GM18499 (cell line): ENCODE data around the gene EEF2K.
A peak's percentile ranks its signal among the peaks of the same experiment; 100 is the strongest.
"Not testable (repeated sequence)": the region's sequence is repeated elsewhere in the genome, so short reads cannot be mapped to it uniquely, and the experiment has no call there.

Source experiments
- ATAC-seq: cut with Tn5 transposase; IDR thresholded peaks from one replicate; pipeline ENCODE4 v1.9.1; 2021; ENCODE audit warnings: moderate number of reproducible peaks; ENCODE audit not compliant: insufficient read depth, unreplicated experiment

Gene EEF2K

DNA sequence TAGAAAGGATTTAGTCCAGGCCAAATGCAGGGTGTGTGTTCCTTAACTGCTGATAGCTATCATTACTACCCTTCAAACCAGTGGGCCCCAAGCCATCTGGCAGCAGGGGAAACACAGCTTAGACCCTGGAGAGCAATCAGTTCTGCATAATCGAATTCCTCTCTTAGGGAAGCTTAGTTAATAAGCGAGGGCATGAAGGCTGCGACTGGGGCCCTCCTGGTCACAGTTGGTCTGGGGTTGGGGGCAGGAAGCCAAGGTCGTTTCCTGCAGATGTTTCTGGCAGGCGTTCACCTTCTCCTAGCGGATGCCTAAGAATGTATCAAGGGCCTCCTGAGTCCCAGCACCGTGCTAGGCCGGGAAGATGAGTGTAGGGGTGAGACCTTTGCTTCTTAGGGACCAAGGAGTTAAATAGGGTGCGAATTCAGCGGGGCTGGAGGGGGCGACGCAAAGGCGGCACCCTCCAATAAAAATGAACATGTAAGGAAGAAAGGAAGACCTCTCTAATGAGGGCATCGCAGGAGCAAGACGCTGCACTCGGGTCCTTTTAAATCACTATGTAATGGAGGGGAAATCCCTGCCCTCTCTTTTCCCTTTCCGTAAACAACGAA, 16.5 kb upstream of the EEF2K start:
- no peak for ATAC-seq

DNA sequence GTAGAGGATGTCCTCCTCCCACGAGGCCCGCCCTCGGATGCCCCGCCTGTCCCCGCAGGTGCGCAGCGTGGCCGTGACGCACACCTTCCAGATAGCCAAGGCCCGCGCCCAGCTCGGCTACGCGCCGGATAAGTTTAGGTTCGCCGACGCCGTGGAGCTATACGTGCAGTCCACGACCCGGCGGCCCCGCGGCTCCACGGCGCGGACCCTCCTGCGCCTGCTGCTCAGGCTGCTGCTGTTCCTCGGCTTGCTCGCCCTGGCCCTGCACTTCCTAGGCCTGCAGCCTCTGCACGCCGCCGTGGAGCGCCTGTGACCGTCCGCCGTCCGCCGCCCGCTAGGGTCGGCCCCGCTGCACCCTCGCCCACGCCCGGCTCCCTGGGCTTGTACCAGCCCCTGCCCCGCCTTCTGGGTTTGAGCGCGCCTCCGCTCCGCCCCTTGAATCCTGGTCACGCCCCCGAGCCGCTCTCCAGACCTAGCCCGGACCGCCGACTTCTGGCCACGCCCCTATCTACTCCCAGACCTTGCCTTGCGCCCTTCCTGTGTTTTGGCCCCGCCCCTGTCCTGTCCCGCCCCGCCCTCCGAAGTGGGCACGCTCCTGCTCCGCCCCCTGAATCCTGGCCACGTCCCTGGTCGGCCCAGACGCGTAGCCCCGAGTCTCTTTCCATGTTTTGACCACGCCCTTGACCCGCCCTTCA, 15.8 kb upstream of the EEF2K start:
- peak; percentile 39 for ATAC-seq

DNA sequence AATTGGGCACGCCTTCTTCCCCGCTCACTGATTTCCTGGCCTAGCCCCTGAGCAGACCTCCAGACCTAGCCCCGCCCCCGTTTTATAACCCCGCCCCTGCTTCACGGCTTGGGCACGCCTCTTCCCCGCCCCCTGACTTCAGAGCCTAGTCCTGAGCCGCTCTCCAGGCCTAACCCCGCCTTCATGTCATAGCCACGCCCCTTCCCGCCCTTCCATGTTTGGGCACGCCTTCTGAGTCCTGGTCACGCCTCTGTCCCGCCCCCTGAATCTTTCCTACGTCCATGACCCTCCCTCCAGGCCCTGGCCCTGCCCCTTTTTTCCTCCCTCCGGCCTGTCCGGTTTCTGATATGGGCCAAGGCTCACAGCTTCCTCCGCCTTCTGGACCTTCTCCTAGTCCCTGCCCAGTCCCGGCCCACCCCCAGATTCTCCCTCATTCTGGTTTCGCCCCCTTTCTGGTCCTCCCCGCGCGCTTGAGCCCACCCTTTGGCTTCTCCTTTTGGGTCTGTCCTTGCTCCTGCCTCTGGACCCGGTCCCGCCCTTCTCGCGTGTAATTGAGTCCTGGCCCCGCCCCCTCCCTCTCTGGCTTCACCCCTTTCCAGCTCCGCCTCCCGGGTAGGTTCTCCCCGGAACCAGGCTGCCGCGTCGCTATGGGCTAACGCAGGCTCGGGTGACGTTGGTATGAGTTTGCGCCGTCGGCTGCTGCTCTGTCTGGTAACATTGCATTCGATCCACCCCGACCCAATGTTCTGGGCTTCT, 15.1 kb upstream of the EEF2K start:
- ATAC-seq: no peak

DNA sequence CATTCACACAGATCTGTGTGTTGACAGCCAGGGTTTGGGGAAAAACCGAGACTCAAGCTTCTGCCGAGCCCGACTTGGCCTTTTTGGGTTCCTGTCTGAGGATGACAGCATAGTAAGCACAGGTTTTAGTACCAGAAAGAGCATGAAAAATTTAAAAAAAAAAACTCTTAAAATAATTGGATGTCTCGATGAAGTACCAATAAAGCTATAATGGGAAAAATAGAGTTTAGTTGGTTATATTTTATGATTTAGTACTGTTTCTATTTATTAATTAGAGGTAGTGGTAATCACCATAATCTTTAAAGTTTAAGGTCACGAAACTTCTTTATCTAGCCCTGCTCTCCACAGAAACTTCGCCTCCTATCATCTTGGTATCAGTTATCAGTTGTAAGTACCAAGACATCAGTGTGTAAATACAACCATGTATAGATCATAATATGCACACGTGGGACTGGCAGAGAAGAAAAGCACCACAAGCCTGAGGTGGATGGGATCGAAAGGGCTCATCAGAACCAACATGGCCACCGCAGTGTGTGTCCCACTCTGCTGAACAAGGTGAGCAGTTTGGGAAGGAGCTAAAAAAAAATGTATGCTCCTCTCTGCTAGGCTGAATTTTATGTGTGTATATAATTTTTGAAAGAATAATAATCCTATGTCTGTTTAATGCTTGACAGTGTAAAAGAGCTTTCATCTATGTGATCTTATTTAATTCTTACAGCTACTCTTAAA, 14.4 kb upstream of the EEF2K start:
- ATAC-seq: no peak

DNA sequence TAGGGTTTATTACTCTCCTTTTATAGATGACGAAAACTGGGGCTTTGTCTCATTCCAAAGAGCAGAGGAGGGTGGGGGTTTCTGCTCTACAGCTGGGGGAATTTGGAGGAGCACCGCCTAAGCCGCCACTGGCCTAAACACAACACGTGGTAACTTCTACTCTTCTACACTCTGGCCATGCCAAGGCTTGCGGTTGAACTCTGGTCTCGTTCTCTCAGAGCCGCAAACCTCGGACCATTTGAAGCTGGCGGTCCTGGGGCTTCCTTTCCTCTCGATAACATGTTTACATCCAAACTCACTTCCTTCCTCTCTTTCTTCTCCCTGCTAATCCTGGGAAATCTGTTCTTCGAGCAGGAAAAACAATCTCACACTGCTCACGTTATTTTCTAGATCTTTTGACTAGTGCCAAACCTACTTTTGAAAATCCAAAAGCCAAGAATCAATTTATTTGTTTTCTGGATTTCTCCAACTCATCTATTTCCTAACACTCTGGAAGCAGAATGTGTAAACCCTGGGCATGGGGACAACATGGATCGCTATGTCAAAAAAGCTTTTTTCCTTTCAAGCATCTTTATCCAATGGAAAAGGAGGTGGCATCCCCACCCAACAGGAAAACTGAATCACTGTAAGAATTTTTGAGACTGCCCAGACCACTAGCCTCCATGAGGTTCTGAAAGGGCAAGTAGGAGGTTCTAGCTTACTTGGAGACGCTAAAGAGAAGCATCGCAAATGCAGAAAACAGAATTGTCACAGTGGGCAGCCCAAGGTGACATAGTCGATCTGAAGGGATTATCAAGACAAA, 13.6 kb upstream of the EEF2K start:
- ATAC-seq: no peak

DNA sequence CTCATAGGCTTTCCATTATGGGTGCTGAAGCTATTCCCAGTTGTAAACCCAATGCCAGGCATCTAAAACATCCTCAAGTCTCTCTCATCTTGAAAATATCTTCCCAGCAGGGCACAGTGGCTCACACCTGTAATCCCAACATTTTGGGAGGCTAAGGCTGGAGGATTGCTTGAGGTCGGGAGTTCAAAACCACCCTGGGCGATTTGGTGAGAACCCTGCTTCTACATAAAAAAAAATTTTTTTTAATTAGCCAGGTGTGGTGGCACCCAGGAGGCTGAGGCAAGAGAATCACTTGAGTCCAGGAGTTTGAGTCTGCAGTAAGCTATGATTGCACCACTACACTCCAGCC, 13.0 kb upstream of the EEF2K start:
- ATAC-seq: no peak

DNA sequence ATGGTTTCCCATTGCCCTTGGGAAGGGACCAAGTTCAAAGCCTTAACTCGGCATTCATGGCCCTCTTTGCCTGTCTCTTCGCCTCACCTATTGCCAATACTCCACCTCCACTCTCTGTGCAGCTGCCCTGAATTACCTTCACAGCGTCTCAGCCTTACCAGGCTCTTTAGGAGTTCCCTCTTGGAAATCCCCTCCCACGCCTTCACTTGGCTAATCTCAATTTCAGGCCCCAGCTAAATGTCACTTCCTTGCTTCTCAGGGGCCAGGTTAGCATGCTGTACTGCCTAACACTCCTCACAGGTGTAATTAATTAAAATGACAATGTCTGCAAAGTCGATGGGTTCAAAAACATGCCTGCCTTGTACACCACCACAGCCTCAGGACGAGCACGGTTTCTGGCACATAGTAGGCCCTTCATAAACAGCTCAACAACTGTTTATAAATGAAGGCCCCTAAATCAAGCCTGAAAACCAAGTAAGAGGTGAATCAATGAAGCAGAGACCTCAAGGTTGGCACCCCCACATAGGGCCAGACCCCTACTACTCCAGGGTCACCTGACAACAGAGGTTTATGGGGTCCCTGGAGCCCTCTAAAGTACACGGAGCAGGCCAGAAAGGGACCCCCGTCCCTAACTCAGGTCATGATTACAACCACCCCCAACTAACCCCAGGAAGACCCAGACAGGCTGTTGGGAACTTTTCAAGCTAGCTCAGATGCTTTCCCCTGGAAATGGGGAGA, 11.2 kb upstream of the EEF2K start:
- no peak for ATAC-seq

DNA sequence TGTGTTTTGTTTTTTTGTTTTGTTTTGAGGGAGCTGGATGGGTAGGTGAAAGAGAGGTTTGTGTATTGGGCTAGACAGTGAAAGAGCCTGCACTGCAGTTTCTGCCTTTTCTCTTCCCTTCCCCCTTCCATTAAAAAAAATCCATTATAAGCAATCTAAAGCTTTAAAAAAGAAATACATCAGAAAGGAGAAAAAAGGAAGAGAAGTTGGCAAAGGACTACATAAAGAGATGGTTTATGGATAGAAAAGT, 10.7 kb upstream of the EEF2K start:
- no peak for ATAC-seq

DNA sequence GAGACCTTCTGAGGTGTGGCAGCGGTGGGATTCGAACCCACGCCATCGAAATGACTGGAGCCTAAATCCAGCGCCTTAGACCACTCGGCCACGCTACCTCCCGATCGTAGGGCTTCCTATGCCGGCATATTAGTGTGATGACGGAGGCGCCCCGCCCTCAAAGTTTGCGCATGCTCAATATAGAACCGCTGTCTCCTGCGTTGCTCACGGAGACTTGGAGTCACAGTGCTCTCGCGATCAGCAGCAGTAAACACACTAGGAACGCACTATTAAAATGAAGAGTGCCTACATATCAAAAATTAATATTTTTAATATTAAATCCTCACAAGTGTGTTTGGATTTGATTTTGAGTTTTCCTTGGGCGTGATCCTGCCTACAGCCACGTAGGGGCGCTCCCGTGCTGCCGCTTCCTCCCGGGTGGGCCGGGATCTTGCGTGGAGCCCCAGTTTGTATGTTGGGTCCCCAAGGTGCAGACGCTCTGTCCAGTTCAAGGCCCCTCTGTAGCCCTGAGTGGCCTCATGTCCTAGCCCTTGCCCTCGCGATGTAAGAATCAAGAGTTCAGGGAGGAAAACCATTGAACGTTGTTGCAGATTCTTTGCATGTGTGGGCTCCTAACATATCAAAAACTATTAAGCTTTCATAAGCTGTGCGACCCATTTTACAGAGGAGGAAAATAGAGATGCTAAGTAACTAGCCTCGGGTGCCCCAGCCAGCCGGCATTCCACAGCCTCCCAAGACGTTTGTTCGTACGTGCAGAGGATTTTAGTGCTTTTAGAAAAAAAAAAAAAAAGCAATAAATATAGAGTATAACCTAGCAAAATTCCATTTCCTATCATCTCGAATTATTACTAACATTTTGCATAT, 10.2 kb upstream of the EEF2K start:
- ATAC-seq: no peak

DNA sequence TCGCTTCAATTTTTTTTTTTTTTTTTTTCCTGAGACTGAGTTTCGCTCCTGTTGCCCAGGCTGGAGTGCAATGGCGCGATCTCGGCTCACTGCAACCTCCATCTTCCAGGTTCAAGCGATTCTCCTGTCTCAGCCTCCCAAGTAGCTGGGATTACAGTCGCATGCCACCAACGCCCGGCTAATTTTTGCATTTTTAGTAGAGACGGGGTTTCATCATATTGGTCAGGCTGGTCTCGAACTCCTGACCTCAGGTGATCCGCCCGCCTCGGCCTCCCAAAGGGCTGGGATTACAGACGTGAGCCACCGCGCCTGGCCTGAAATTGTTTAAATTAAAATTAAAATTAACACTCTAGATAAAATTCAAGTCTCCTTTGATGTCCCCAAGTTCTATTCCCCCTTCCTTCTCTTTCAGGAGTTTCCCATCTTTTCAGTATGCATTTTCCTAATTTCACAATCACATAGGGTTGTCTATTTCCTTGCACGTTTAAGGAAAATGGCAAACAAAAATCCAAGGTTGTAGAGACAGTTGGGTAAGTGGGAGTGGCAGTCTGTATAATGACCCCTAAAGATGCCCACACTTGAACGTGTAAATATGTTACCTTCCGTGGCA, 9.4 kb upstream of the EEF2K start:
- ATAC-seq: not testable (repeated sequence)

DNA sequence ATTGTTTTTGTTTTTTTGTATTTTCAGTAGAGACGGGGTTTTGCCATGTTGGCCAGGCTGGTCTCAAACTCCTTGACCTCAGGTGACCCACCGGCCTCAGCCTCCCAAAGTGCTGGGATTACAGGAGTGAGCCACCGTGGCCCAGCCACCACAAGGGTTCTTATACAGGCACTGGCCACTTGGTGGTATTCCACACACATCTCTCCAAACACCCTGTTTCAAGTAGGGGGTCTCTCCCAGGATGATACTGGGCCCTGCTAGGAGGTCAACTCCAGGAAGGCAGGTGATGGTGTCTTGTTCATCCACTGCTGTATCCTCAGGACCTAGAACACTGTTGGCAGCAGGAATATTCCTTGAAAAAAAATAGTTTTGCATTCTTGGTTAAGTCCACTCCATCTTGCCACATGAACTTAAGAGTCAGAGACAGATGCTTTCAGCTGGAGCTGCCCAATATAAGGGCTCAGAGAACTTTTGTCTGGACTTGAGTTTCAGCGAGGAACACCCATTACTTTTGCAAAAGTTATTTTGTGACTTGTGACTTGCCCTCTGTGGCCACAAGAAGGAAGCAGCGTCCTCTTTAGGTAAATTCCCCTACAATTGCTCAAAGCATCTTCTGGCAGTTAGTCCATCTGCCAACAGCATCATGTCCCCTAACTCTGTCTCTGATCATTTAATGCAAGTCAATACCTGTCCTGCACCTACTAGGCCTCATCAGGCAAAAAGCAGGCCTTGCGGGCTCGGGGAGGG, 7.4 kb upstream of the EEF2K start:
- ATAC-seq: no peak

DNA sequence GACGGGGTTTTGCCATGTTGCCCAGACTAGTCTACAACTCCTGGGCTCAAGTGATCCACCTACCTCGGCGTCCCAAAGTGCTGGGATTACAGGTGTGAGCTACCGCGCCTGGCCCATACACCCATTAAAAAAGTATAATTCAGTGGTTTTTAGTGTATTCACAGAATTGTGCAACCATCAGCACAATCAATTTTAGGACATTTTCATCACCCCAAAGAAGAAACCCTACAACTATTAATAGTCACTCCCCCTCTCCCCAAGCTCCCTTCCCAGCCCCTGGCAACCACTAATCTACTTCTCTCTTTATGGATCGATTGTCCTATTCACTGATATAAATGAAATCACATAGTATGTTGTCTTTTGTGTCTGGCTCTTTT, 3.8 kb upstream of the EEF2K start:
- no peak for ATAC-seq

DNA sequence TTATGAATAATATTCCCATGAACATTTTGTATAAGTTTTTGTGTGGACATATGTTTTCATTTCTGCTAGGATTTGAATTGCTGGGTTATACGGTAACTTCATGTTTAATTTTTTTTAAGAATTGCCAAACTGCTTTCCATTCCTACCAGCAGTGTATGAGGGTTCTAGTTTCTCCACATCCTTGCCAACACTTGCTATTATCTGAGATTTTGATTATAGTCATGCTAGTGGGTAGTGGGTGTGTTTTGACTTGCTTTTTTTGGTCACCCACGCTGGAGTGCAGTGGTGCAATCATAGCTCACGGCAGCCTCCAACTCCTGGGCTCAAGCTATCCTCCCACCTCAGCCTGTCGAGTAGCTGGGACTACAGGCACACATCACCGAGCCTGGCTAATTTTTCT, 3.0 kb upstream of the EEF2K start:
- no peak for ATAC-seq

DNA sequence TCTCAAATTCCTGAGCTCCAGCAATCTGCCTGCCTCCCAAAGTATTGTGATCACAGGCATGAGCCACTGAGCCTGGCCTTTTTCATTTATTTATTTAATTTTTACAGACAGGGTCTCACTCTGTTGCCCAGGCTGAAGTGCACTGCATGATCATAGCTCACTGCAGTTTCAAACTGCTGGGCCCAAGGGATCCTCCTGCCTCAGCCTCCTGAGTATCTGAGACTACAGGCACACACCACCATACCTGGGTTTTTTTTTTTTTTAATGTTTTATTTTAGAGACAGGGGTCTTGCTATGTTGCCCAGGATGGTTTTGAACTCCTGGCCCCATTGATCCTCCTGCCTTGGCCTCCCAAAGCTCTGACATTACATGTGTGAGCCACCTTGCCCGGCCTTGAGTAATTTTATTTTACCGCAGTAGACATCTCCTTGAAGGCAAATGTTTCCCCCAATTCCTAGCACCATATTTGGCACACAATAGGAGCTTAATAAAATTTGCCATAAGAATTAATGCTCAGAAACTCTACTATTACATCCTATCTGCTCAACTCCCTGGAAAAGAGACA, 1.9 kb upstream of the EEF2K start:
- no peak for ATAC-seq

DNA sequence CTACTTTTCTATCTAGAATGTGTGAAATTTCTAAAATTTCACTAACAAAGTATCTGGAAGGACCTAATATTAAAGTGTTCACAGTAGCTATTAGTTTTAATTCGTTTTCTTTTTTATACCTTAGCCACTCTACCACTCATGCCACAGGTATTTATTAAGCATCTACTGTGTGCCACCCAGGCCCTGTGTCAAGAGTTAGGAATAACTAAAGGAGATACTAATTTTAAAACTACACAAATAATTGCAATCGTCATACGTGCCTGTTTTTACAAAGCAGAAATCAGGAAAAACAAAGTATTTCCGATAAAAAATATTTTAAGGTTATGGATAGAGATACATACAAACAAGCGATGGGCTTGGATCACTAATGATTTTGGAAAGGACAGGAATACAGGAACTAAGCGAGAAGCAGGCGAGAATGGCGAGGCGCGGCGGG, 483 bp upstream of the EEF2K start:
- ATAC-seq: no peak

DNA sequence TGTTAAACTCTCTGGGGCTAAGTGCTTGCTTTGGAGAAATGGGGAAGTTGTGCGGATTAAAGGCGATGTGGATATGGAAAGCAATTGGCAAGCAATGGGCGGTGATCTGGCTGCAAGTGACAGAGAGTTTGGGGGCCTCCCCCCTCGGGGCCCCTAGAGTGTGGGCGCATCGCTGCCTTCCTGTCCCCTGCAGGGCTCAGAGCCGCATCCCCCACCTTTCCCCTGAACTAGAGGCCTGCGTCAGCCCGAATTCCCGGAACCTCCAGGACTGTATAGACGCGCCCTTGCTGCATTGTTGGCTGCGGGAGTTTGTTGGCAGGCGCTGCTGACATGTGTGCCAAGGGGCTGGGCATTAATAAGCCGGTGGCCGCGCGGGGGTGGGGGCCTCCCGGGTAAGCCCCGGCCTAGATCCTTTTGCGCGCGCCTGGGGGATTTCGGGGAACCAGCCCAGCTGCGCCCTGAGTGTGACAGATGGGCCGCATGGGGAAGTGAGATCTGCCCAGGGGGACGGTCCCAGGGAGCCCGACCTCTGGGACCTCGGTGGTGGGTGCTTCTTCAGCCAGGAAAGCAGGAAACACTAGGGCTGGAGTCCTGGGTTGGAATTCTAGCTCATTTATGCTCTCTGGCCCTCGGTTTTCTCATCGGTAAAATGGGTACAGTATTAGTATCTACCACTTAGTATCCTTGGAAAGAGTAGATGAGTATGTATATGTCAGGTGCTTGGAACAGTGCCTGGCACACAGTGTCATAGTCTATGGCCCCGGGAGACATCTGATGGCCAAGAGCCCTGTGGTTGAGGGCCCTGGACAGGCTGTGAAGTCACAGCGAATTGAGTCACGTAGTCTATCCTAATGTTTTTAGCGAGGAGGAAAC, 1.0 kb downstream of the EEF2K start:
- ATAC-seq: no peak
